Vagina (tissue), 2 donors: Measurements from ENCODE around the gene DOCK11.

Experiments used
- POLR2A ChIP-seq, 2 donors: fragments of 450-650 bp; IDR thresholded peaks; one replicate each; pipeline ENCODE4 v1.6.1; 2017; ENCODE audit warnings: antibody characterized with exemption in 2 of 2, mild to moderate bottlenecking in 2 of 2, moderate library complexity in 2 of 2
- POLR2AphosphoS5 ChIP-seq, 2 donors: sonication (generic); formaldehyde crosslinking; IDR thresholded peaks; one replicate each; pipeline ENCODE4 v1.9.0; 2017; ENCODE audit warnings: antibody characterized with exemption in 2 of 2, mild to moderate bottlenecking in 2 of 2, low read depth in 1 of 2; ENCODE audit not compliant: insufficient read depth in 1 of 2
- TF ChIP-seq, protein P1 (sequence below), 3 experiments: fragments of 450-650 bp in 2 of 3; fragments of 200-600 bp in 1 of 3; sonication (generic) in 1 of 3; IDR thresholded peaks; one replicate each; pipeline ENCODE4 v1.5.1; 2017 to 2019; ENCODE audit warnings: antibody characterized with exemption in 3 of 3, mild to moderate bottlenecking in 2 of 3, moderate library complexity in 2 of 3

DNA sequence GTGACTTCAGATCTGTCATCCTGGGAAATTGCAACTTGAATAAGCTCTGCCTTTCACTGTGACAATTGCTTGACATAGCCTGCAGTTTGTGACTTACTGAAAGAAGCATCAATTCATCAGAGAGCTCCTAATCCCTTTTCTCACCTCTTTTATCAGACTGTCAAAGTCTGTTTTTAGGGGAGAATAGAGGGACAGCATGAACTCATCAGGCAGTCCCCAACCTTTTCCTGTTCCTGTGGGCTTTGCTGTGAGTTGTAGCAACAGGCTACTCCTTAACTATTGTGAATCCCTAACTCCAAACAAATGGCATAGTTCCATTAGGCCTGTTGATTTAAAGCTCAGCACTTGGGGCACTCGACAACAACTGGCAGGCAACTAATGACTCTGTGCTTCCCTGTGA, 64.9 kb downstream of the DOCK11 start:
- TF ChIP-seq, protein P1, sequence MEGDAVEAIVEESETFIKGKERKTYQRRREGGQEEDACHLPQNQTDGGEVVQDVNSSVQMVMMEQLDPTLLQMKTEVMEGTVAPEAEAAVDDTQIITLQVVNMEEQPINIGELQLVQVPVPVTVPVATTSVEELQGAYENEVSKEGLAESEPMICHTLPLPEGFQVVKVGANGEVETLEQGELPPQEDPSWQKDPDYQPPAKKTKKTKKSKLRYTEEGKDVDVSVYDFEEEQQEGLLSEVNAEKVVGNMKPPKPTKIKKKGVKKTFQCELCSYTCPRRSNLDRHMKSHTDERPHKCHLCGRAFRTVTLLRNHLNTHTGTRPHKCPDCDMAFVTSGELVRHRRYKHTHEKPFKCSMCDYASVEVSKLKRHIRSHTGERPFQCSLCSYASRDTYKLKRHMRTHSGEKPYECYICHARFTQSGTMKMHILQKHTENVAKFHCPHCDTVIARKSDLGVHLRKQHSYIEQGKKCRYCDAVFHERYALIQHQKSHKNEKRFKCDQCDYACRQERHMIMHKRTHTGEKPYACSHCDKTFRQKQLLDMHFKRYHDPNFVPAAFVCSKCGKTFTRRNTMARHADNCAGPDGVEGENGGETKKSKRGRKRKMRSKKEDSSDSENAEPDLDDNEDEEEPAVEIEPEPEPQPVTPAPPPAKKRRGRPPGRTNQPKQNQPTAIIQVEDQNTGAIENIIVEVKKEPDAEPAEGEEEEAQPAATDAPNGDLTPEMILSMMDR (IDR thresholded peaks at IDR 0.05) = no peak
- no peak for TF ChIP-seq POLR2A (IDR thresholded peaks at IDR 0.05)
- TF ChIP-seq POLR2AphosphoS5 (IDR thresholded peaks at IDR 0.05; ENCODE audit: insufficient read depth in 1 of 2, low read depth in 1 of 2) = no peak
